ENCODE measurements around the gene GSE1.

Gene GSE1

GRCh38 chr16:85653290-85653891 lies 40.3 kb downstream of the GSE1 start:
- Histone ChIP-seq H3K36me3 (ENCODE audit: control insufficient read depth, insufficient read depth, low read length) (peaks cover 14% of the 10 kb centered on the region), H3K9ac (ENCODE audit: low read length) (no peak overlapping the region), H3K4me3 (ENCODE audit: low read length) (no peak overlapping the region), H3K27me3 (ENCODE audit: control insufficient read depth, insufficient read depth, low read length) (no peaks in the 10 kb centered on the region), H3K4me1 (ENCODE audit: control insufficient read depth, insufficient read depth, low read length) (peaks cover 13% of the 10 kb centered on the region), H3K9me3 (ENCODE audit: control insufficient read depth, low read length) (no peaks in the 10 kb centered on the region)

- Histone ChIP-seq H3K36me3 (ENCODE audit: control insufficient read depth, insufficient read depth, low read length) (peaks cover 22% of the 10 kb centered on the region), H3K4me3 (ENCODE audit: low read length) (no peak overlapping the region), H3K9ac (ENCODE audit: low read length) (no peak overlapping the region), H3K4me1 (ENCODE audit: control insufficient read depth, insufficient read depth, low read length) (peaks cover 13% of the 10 kb centered on the region), H3K27me3 (ENCODE audit: control insufficient read depth, insufficient read depth, low read length) (no peaks in the 10 kb centered on the region), H3K9me3 (ENCODE audit: control insufficient read depth, low read length) (no peaks in the 10 kb centered on the region)
Measured at GRCh38 chr16:85654251-85655095, 41.4 kb downstream of the GSE1 start.

GRCh38 chr16:85655216-85656129 lies 42.4 kb downstream of the GSE1 start:
- H3K9me3 ChIP-seq (ENCODE audit: control insufficient read depth, low read length) = no peaks in the 10 kb centered on the region
- peaks cover 22% of the 10 kb centered on the region for H3K36me3 ChIP-seq (ENCODE audit: control insufficient read depth, insufficient read depth, low read length)
- H3K4me3 ChIP-seq (ENCODE audit: low read length) = no peak overlapping the region
- peaks cover 13% of the 10 kb centered on the region for H3K4me1 ChIP-seq (ENCODE audit: control insufficient read depth, insufficient read depth, low read length)
- no peaks in the 10 kb centered on the region for H3K27me3 ChIP-seq (ENCODE audit: control insufficient read depth, insufficient read depth, low read length)
- no peak overlapping the region for H3K9ac ChIP-seq (ENCODE audit: low read length)

- Histone ChIP-seq H3K9me3 (ENCODE audit: control insufficient read depth, low read length) (no peaks in the 10 kb centered on the region), H3K4me3 (ENCODE audit: low read length) (no peak overlapping the region), H3K9ac (ENCODE audit: low read length) (no peak overlapping the region), H3K27me3 (ENCODE audit: control insufficient read depth, insufficient read depth, low read length) (no peaks in the 10 kb centered on the region), H3K4me1 (ENCODE audit: control insufficient read depth, insufficient read depth, low read length) (peaks cover 12% of the 10 kb centered on the region), H3K36me3 (ENCODE audit: control insufficient read depth, insufficient read depth, low read length) (peaks cover 22% of the 10 kb centered on the region)
Measured at GRCh38 chr16:85656351-85657266, 43.5 kb downstream of the GSE1 start.

GRCh38 chr16:85657267-85657650 lies 44.1 kb downstream of the GSE1 start:
- no peak overlapping the region for H3K9ac ChIP-seq (ENCODE audit: low read length)
- H3K27me3 ChIP-seq (ENCODE audit: control insufficient read depth, insufficient read depth, low read length) = no peaks in the 10 kb centered on the region
- H3K4me3 ChIP-seq (ENCODE audit: low read length) = no peak overlapping the region
- H3K36me3 ChIP-seq (ENCODE audit: control insufficient read depth, insufficient read depth, low read length) = peaks cover 22% of the 10 kb centered on the region
- peaks cover 5% of the 10 kb centered on the region for H3K4me1 ChIP-seq (ENCODE audit: control insufficient read depth, insufficient read depth, low read length)
- no peaks in the 10 kb centered on the region for H3K9me3 ChIP-seq (ENCODE audit: control insufficient read depth, low read length)

- H3K9ac ChIP-seq (ENCODE audit: low read length) = no peak overlapping the region
- H3K4me1 ChIP-seq (ENCODE audit: control insufficient read depth, insufficient read depth, low read length) = peaks cover 5% of the 10 kb centered on the region
- H3K27me3 ChIP-seq (ENCODE audit: control insufficient read depth, insufficient read depth, low read length) = no peaks in the 10 kb centered on the region
- peaks cover 27% of the 10 kb centered on the region for H3K36me3 ChIP-seq (ENCODE audit: control insufficient read depth, insufficient read depth, low read length)
- H3K4me3 ChIP-seq (ENCODE audit: low read length) = no peak overlapping the region
- no peaks in the 10 kb centered on the region for H3K9me3 ChIP-seq (ENCODE audit: control insufficient read depth, low read length)
Measured at GRCh38 chr16:85657996-85658395, 44.9 kb downstream of the GSE1 start.

GRCh38 chr16:85658504-85659326 lies 45.6 kb downstream of the GSE1 start:
- H3K27me3 ChIP-seq (ENCODE audit: control insufficient read depth, insufficient read depth, low read length) = no peaks in the 10 kb centered on the region
- peaks cover 27% of the 10 kb centered on the region for H3K36me3 ChIP-seq (ENCODE audit: control insufficient read depth, insufficient read depth, low read length)
- H3K4me3 ChIP-seq (ENCODE audit: low read length) = no peak overlapping the region
- H3K9ac ChIP-seq (ENCODE audit: low read length) = no peak overlapping the region
- no peaks in the 10 kb centered on the region for H3K9me3 ChIP-seq (ENCODE audit: control insufficient read depth, low read length)
- peaks cover 1% of the 10 kb centered on the region for H3K4me1 ChIP-seq (ENCODE audit: control insufficient read depth, insufficient read depth, low read length)

GRCh38 chr16:85659336-85659735 lies 46.2 kb downstream of the GSE1 start:
- Histone ChIP-seq H3K27me3 (ENCODE audit: control insufficient read depth, insufficient read depth, low read length) (no peaks in the 10 kb centered on the region), H3K9ac (ENCODE audit: low read length) (no peak overlapping the region), H3K4me1 (ENCODE audit: control insufficient read depth, insufficient read depth, low read length) (peaks cover 4% of the 10 kb centered on the region), H3K36me3 (ENCODE audit: control insufficient read depth, insufficient read depth, low read length) (peaks cover 32% of the 10 kb centered on the region), H3K4me3 (ENCODE audit: low read length) (no peak overlapping the region), H3K9me3 (ENCODE audit: control insufficient read depth, low read length) (no peaks in the 10 kb centered on the region)

GRCh38 chr16:85659805-85660511 lies 46.8 kb downstream of the GSE1 start:
- H3K4me1 ChIP-seq (ENCODE audit: control insufficient read depth, insufficient read depth, low read length) = peaks cover 4% of the 10 kb centered on the region
- H3K27me3 ChIP-seq (ENCODE audit: control insufficient read depth, insufficient read depth, low read length) = no peaks in the 10 kb centered on the region
- no peaks in the 10 kb centered on the region for H3K9me3 ChIP-seq (ENCODE audit: control insufficient read depth, low read length)
- peaks cover 34% of the 10 kb centered on the region for H3K36me3 ChIP-seq (ENCODE audit: control insufficient read depth, insufficient read depth, low read length)
- H3K4me3 ChIP-seq (ENCODE audit: low read length) = no peak overlapping the region
- H3K9ac ChIP-seq (ENCODE audit: low read length) = no peak overlapping the region
